ENCODE results near the gene C2orf68. TPM values are rescaled to one million over a fixed set of nuclear protein-coding genes. Genes with fewer than 3 reads are reported as not detected.
"Not testable (repeated sequence)": the region's sequence is repeated elsewhere in the genome, so short reads cannot be mapped to it uniquely, and the experiment has no call there.

Gene C2orf68
- total and polyA plus RNA-seq, 5 donors, result 25.0 to 31.9 (median 28.1) TPM

- H3K4me1 ChIP-seq (ENCODE audit: control insufficient read depth, insufficient read depth, low read length), result peaks cover 15% of the 10 kb centered on the region
- no peak for ATAC-seq
- DNase-seq, result peak in 1 of 3 donors; percentile 26
- no peak overlapping the region for H3K27ac ChIP-seq (ENCODE audit: low read length)
- H3K27me3 ChIP-seq (ENCODE audit: control insufficient read depth, insufficient read depth), result no peaks in the 10 kb centered on the region
- no peak overlapping the region for H3K4me3 ChIP-seq (ENCODE audit: low read length)
- H3K9me3 ChIP-seq (ENCODE audit: control insufficient read depth, low read length), result no peaks in the 10 kb centered on the region
- WGBS, result 73% methylated on average over 14 of the region's 14 CpGs
- intact Hi-C loops (cut with DNase I), result no loop called here
Observed at GRCh38 chr2:85598594-85599340, 13.1 kb downstream of the C2orf68 start.

GRCh38 chr2:85597241-85597640 lies 14.6 kb downstream of the C2orf68 start:
- no peaks in the 10 kb centered on the region for H3K9me3 ChIP-seq (ENCODE audit: control insufficient read depth, low read length)
- peaks cover 14% of the 10 kb centered on the region for H3K4me1 ChIP-seq (ENCODE audit: control insufficient read depth, insufficient read depth, low read length)
- intact Hi-C loops (cut with DNase I), result no loop called here
- no peak for DNase-seq
- no peak overlapping the region for H3K4me3 ChIP-seq (ENCODE audit: low read length)
- WGBS, result 72% methylated on average over 5 of the region's 5 CpGs
- H3K27ac ChIP-seq (ENCODE audit: low read length), result no peak overlapping the region
- ATAC-seq, result no peak
- H3K27me3 ChIP-seq (ENCODE audit: control insufficient read depth, insufficient read depth), result no peaks in the 10 kb centered on the region

GRCh38 chr2:85596486-85597143 lies 15.3 kb downstream of the C2orf68 start:
- H3K27ac ChIP-seq (ENCODE audit: low read length), result no peak overlapping the region
- 50% methylated on average over 3 of the region's 3 CpGs for WGBS
- no peaks in the 10 kb centered on the region for H3K9me3 ChIP-seq (ENCODE audit: control insufficient read depth, low read length)
- peaks cover 15% of the 10 kb centered on the region for H3K4me1 ChIP-seq (ENCODE audit: control insufficient read depth, insufficient read depth, low read length)
- intact Hi-C loops (cut with DNase I), result no loop called here
- DNase-seq (no peak), ATAC-seq (no peak)
- H3K27me3 ChIP-seq (ENCODE audit: control insufficient read depth, insufficient read depth), result no peaks in the 10 kb centered on the region
- H3K4me3 ChIP-seq (ENCODE audit: low read length), result no peak overlapping the region

- Histone ChIP-seq H3K4me1 (ENCODE audit: control insufficient read depth, insufficient read depth, low read length) (peaks cover 14% of the 10 kb centered on the region), H3K9me3 (ENCODE audit: control insufficient read depth, low read length) (no peaks in the 10 kb centered on the region), H3K4me3 (ENCODE audit: low read length) (peak overlapping the region; percentile 73), H3K27ac (ENCODE audit: low read length) (peak overlapping the region; percentile 95), H3K27me3 (ENCODE audit: control insufficient read depth, insufficient read depth) (no peaks in the 10 kb centered on the region)
- WGBS, result 2% methylated on average over 10 of the region's 10 CpGs
- intact Hi-C loops (cut with DNase I), result no loop called here
- ATAC-seq (no peak), DNase-seq (no peak)
Observed at GRCh38 chr2:85596026-85596333, 15.9 kb downstream of the C2orf68 start.

- Histone ChIP-seq H3K27me3 (ENCODE audit: control insufficient read depth, insufficient read depth) (no peaks in the 10 kb centered on the region), H3K27ac (ENCODE audit: low read length) (peak within 1 kb of the TSS; percentile 95), H3K4me1 (ENCODE audit: control insufficient read depth, insufficient read depth, low read length) (peaks cover 16% of the 10 kb centered on the region), H3K9me3 (ENCODE audit: control insufficient read depth, low read length) (no peaks in the 10 kb centered on the region), H3K4me3 (ENCODE audit: low read length) (peak within 1 kb of the TSS; percentile 73)
- DNase-seq (peak; percentile 95 to 97 (median 95)), ATAC-seq (peak; percentile 96 to 97)
- under 1% methylated on average over 47 of the region's 47 CpGs for WGBS
- intact Hi-C loops (cut with DNase I), result no loop called here
Observed at GRCh38 chr2:85595301-85596025, 16.4 kb downstream of the C2orf68 start, which contains the start of gene RNF181. RNF181 (plus strand) TSS chr2:85595745; CDS start chr2:85595764, 19 bp downstream.

- Histone ChIP-seq H3K4me1 (ENCODE audit: control insufficient read depth, insufficient read depth, low read length) (peaks cover 19% of the 10 kb centered on the region), H3K27me3 (ENCODE audit: control insufficient read depth, insufficient read depth) (no peaks in the 10 kb centered on the region), H3K4me3 (ENCODE audit: low read length) (peak overlapping the region; percentile 48), H3K27ac (ENCODE audit: low read length) (peak overlapping the region; percentile 91), H3K9me3 (ENCODE audit: control insufficient read depth, low read length) (no peaks in the 10 kb centered on the region)
- DNase-seq (no peak), ATAC-seq (no peak)
- intact Hi-C loops (cut with DNase I), result no loop called here
- WGBS, result 16% methylated on average over 13 of the region's 13 CpGs
Observed at GRCh38 chr2:85594715-85595300, 17.1 kb downstream of the C2orf68 start.

GRCh38 chr2:85593023-85593422 lies 18.8 kb downstream of the C2orf68 start:
- Histone ChIP-seq H3K4me1 (ENCODE audit: control insufficient read depth, insufficient read depth, low read length) (peaks cover 26% of the 10 kb centered on the region), H3K27me3 (ENCODE audit: control insufficient read depth, insufficient read depth) (no peaks in the 10 kb centered on the region), H3K4me3 (ENCODE audit: low read length) (no peak overlapping the region), H3K27ac (ENCODE audit: low read length) (no peak overlapping the region), H3K9me3 (ENCODE audit: control insufficient read depth, low read length) (no peaks in the 10 kb centered on the region)
- intact Hi-C loops (cut with DNase I), result no loop called here
- 68% methylated on average over 3 of the region's 3 CpGs for WGBS
- ATAC-seq, result no peak
- DNase-seq, result no peak

- DNase-seq; intact Hi-C loops (cut with DNase I); ATAC-seq; H3K4me3 ChIP-seq (ENCODE audit: low read length); H3K27ac ChIP-seq (ENCODE audit: low read length); H3K9me3 ChIP-seq (ENCODE audit: control insufficient read depth, low read length); H3K27me3 ChIP-seq (ENCODE audit: control insufficient read depth, insufficient read depth): not testable (repeated sequence)
- WGBS, result 95% methylated on average over 9 of the region's 9 CpGs
- peaks cover 28% of the 10 kb centered on the region for H3K4me1 ChIP-seq (ENCODE audit: control insufficient read depth, insufficient read depth, low read length)
Observed at GRCh38 chr2:85592299-85592698, 19.6 kb downstream of the C2orf68 start.

- peak in 1 of 3 donors; percentile 70 for DNase-seq
- Histone ChIP-seq H3K9me3 (ENCODE audit: control insufficient read depth, low read length) (no peaks in the 10 kb centered on the region), H3K4me1 (ENCODE audit: control insufficient read depth, insufficient read depth, low read length) (peaks cover 27% of the 10 kb centered on the region)
Observed at GRCh38 chr2:85591563-85591962, 20.3 kb downstream of the C2orf68 start.

GRCh38 chr2:85590950-85591349 lies 20.9 kb downstream of the C2orf68 start:
- ATAC-seq, result no peak
- H3K27me3 ChIP-seq (ENCODE audit: control insufficient read depth, insufficient read depth), result no peaks in the 10 kb centered on the region
- no peak for DNase-seq
- no peak overlapping the region for H3K4me3 ChIP-seq (ENCODE audit: low read length)
- intact Hi-C loops (cut with DNase I), result no loop called here
- H3K4me1 ChIP-seq (ENCODE audit: control insufficient read depth, insufficient read depth, low read length), result peaks cover 29% of the 10 kb centered on the region
- H3K27ac ChIP-seq (ENCODE audit: low read length), result peak overlapping the region; percentile 94
- H3K9me3 ChIP-seq (ENCODE audit: control insufficient read depth, low read length), result no peaks in the 10 kb centered on the region
- 50% methylated on average over 2 of the region's 2 CpGs for WGBS

More at GRCh38 chr2:85591563-85591962, 20.3 kb downstream of the C2orf68 start:
- intact Hi-C loops (cut with DNase I), result no loop called here
- ATAC-seq, result no peak
- Histone ChIP-seq H3K4me3 (ENCODE audit: low read length) (no peak overlapping the region), H3K27ac (ENCODE audit: low read length) (peak overlapping the region; percentile 94), H3K27me3 (ENCODE audit: control insufficient read depth, insufficient read depth) (no peaks in the 10 kb centered on the region)
- 69% methylated on average over 12 of the region's 12 CpGs for WGBS
